Lung microvascular endothelial cell (primary cell): Measurements from ENCODE around the gene ZNF695. TPM values are rescaled to one million over a fixed set of nuclear protein-coding genes. Genes with fewer than 3 reads are reported as not detected.
A peak's percentile ranks its signal among the peaks of the same experiment; 100 is the strongest.
"Not testable (repeated sequence)": the region's sequence is repeated elsewhere in the genome, so short reads cannot be mapped to it uniquely, and the experiment has no call there.

Experiments
- DNase-seq, 2 donors: peaks; one replicate each; pipeline versions ENCODE4 v3.0.0 to v3.0.0-alpha.2; 2010; ENCODE audit warnings: low read depth in 2 of 2
- total RNA-seq: library from RNA; depleted of rRNA; stranded (reverse); fragments of >200 nt; gene quantifications from 2 replicates; pipeline ENCODE4 v1.2.1, GENCODE V29; 2014

The ZNF695 gene
- 0.99 and 1.7 TPM in 2 replicates for total RNA-seq

- DNase-seq = peak; percentile 94 to 96
Measured at GRCh38 chr1:247007511-247008405, at the start of gene ZNF695. ZNF695 (minus strand) TSS chr1:247008057; CDS start chr1:247007908, 149 bp downstream.

GRCh38 chr1:247056071-247056470, 48.2 kb upstream of the ZNF695 start:
- DNase-seq = no peak

GRCh38 chr1:247054992-247055415, 47.1 kb upstream of the ZNF695 start:
- DNase-seq = peak; percentile 25 to 76

GRCh38 chr1:247047702-247048101, 39.8 kb upstream of the ZNF695 start:
- no peak for DNase-seq

GRCh38 chr1:247047260-247047659, 39.4 kb upstream of the ZNF695 start:
- no peak for DNase-seq

- no peak for DNase-seq
Measured at GRCh38 chr1:247043406-247043805, 35.5 kb upstream of the ZNF695 start.

- no peak for DNase-seq
Measured at GRCh38 chr1:247037511-247038320, 29.9 kb upstream of the ZNF695 start.

- DNase-seq = not testable (repeated sequence)
Measured at GRCh38 chr1:247032306-247032705, 24.4 kb upstream of the ZNF695 start.

- not testable (repeated sequence) for DNase-seq
Measured at GRCh38 chr1:247024658-247025057, 16.8 kb upstream of the ZNF695 start.

- no peak for DNase-seq
Measured at GRCh38 chr1:247013391-247013790, 5.5 kb upstream of the ZNF695 start.

- no peak for DNase-seq
Measured at GRCh38 chr1:247008406-247008799, 546 bp upstream of the ZNF695 start.

GRCh38 chr1:247004081-247004480, 3.8 kb downstream of the ZNF695 start:
- DNase-seq = not testable (repeated sequence)

GRCh38 chr1:246989901-246990300, 18.0 kb downstream of the ZNF695 start:
- DNase-seq = no peak

- DNase-seq = no peak
Measured at GRCh38 chr1:246988316-246988715, 19.5 kb downstream of the ZNF695 start.

GRCh38 chr1:246987083-246987690, 20.7 kb downstream of the ZNF695 start:
- DNase-seq = no peak

GRCh38 chr1:246978785-246979184, 29.1 kb downstream of the ZNF695 start:
- no peak for DNase-seq

- no peak for DNase-seq
Measured at GRCh38 chr1:246978281-246978680, 29.6 kb downstream of the ZNF695 start.

GRCh38 chr1:246971969-246972368, 35.9 kb downstream of the ZNF695 start:
- DNase-seq = no peak

GRCh38 chr1:246971090-246971721, 36.7 kb downstream of the ZNF695 start:
- DNase-seq = peak; percentile 69 to 75

- DNase-seq = no peak
Measured at GRCh38 chr1:246969621-246970020, 38.2 kb downstream of the ZNF695 start.

- DNase-seq = no peak
Measured at GRCh38 chr1:246966502-246966901, 41.4 kb downstream of the ZNF695 start.
